Body of pancreas (tissue), 4 donors: ENCODE results near the gene FOXP1. TPM values are rescaled to one million over a fixed set of nuclear protein-coding genes. Genes with fewer than 3 reads are reported as not detected.
"Not testable (repeated sequence)": the region's sequence is repeated elsewhere in the genome, so short reads cannot be mapped to it uniquely, and the experiment has no call there.

Source experiments
- ATAC-seq: fragments of 150-250 bp; one replicate; pipeline ENCODE4 v1.9.1; 2016
- DNase-seq, 4 donors: peaks; one replicate each; pipeline ENCODE4 v3.0.0-alpha.2; 2019
- H3K27ac ChIP-seq, 4 donors: fragments of 200-600 bp; sonication (generic); 1 replicate in 3 of 4; 2 replicates in 1 of 4; pipeline versions ENCODE4 v1.5.1 to v1.6.1; 2016 to 2019; ENCODE audit warnings: mild to moderate bottlenecking in 1 of 4, mixed read lengths in 1 of 4, moderate library complexity in 1 of 4
- H3K27me3 ChIP-seq, 2 donors: fragments of 200-600 bp; sonication (generic); one replicate each; pipeline ENCODE4 v1.6.0; 2016; ENCODE audit warnings: mild to moderate bottlenecking in 1 of 2
- H3K36me3 ChIP-seq, 2 donors: fragments of 200-600 bp; sonication (generic); replicated peaks in 1 of 2; 2 replicates each; pipeline ENCODE4 v1.5.1; 2016; ENCODE audit warnings: low read depth in 2 of 2; ENCODE audit not compliant: insufficient read depth in 1 of 2
- H3K4me1 ChIP-seq: fragments of 200-600 bp; sonication (generic); one replicate; pipeline ENCODE4 v1.6.0; 2016
- H3K4me3 ChIP-seq, 2 donors: fragments of 200-600 bp; sonication (generic); 1 replicate in 1 of 2; 2 replicates in 1 of 2; pipeline ENCODE4 v1.5.1; 2016 to 2019
- H3K9me3 ChIP-seq, 3 donors: fragments of 200-600 bp; sonication (generic); 1 replicate in 2 of 3; 2 replicates in 1 of 3; pipeline ENCODE4 v1.5.1; 2016
- CTCF ChIP-seq, 7 experiments: fragments of 450-650 bp in 4 of 7; fragments of 200-600 bp in 3 of 7; sonication (generic) in 3 of 7; IDR thresholded peaks; one replicate each; pipeline ENCODE4 v1.5.1; 2016 to 2019; ENCODE audit warnings: antibody characterized with exemption in 7 of 7
- POLR2A ChIP-seq, 3 donors: fragments of 450-650 bp; IDR thresholded peaks; one replicate each; pipeline ENCODE4 v1.6.1; 2016; ENCODE audit warnings: antibody characterized with exemption in 3 of 3, mild to moderate bottlenecking in 2 of 3
- WGBS, 2 donors: methylation state at CpG; one replicate each; pipeline ENCODE4 v1.1.5; 2017; 5-methylcytosine and 5-hydroxymethylcytosine counted together
- intact Hi-C: fragments of 100-400 bp; cut with DNase I; formaldehyde crosslinking; loops from one replicate; pipeline ENCODE4 v1.15.1; 2023
- total RNA-seq, 2 donors: library from RNA; depleted of rRNA; stranded (reverse); fragments of >200 nt; gene quantifications; one replicate each; pipeline ENCODE4 v1.1.0, GENCODE V29; 2016

Gene FOXP1
- total RNA-seq, 2 donors from 2014 or later, result 85.7 to 86.1 TPM

GRCh38 chr3:70979983-70980645 is 603.4 kb downstream of the FOXP1 start:
- Histone ChIP-seq H3K27me3 (no peaks in the 10 kb centered on the region), H3K36me3 (peaks cover 0 to 16% of the 10 kb centered on the region in 2 donors), H3K4me3 (no peak overlapping the region), H3K9me3 (no peaks in the 10 kb centered on the region), H3K27ac (no peak overlapping the region), H3K4me1 (peaks cover 26% of the 10 kb centered on the region)
- intact Hi-C loops, result no loop called here
- WGBS, 2 donors, result 91 to 94% methylated on average over 7 of the region's 7 CpGs
- ATAC-seq (no peak), DNase-seq (no peak)
- TF ChIP-seq POLR2A (IDR thresholded peaks at IDR 0.05), result no peak
- no peak for TF ChIP-seq CTCF (IDR thresholded peaks at IDR 0.05)

GRCh38 chr3:70977712-70978111 is 605.8 kb downstream of the FOXP1 start:
- WGBS, 2 donors, result 94% methylated on average over 13 of the region's 13 CpGs
- ATAC-seq, result no peak
- peaks cover 0 to 16% of the 10 kb centered on the region in 2 donors for H3K36me3 ChIP-seq

GRCh38 chr3:70975981-70976380 is 607.5 kb downstream of the FOXP1 start:
- WGBS, 2 donors, result 84 to 95% methylated on average over 5 of the region's 5 CpGs
- ATAC-seq, H3K4me1 ChIP-seq, DNase-seq, H3K9me3 ChIP-seq, intact Hi-C loops, H3K27me3 ChIP-seq, H3K4me3 ChIP-seq, H3K27ac ChIP-seq: not testable (repeated sequence)
- peaks cover 0 to 16% of the 10 kb centered on the region in 2 donors for H3K36me3 ChIP-seq

More at GRCh38 chr3:70977712-70978111, 605.8 kb downstream of the FOXP1 start:
- Histone ChIP-seq H3K27me3 (no peaks in the 10 kb centered on the region), H3K4me3 (no peak overlapping the region), H3K27ac (no peak overlapping the region), H3K9me3 (no peaks in the 10 kb centered on the region), H3K4me1 (peaks cover 9% of the 10 kb centered on the region)
- DNase-seq, result no peak
- intact Hi-C loops, result no loop called here
- TF ChIP-seq CTCF (IDR thresholded peaks at IDR 0.05) (no peak), POLR2A (IDR thresholded peaks at IDR 0.05) (no peak)

GRCh38 chr3:70974747-70975146 is 608.8 kb downstream of the FOXP1 start:
- no peak for ATAC-seq
- H3K27ac ChIP-seq, result peak overlapping the region in 1 of 4 donors; percentile 37
- H3K4me1 ChIP-seq, result no peaks in the 10 kb centered on the region
- H3K4me3 ChIP-seq, result no peak overlapping the region
- H3K9me3 ChIP-seq, result no peaks in the 10 kb centered on the region
- H3K27me3 ChIP-seq, result no peaks in the 10 kb centered on the region
- no peak for DNase-seq
- intact Hi-C loops, result no loop called here
- H3K36me3 ChIP-seq, result peaks cover 0 to 20% of the 10 kb centered on the region in 2 donors
- TF ChIP-seq POLR2A (IDR thresholded peaks at IDR 0.05) (no peak), CTCF (IDR thresholded peaks at IDR 0.05) (no peak)
- 70 to 85% methylated on average over 5 of the region's 5 CpGs for WGBS, 2 donors

- no peak for ATAC-seq
- TF ChIP-seq POLR2A (IDR thresholded peaks at IDR 0.05), result no peak
- no peak overlapping the region for H3K27ac ChIP-seq
- no peaks in the 10 kb centered on the region for H3K27me3 ChIP-seq
- H3K4me3 ChIP-seq, result no peak overlapping the region
- no peak for DNase-seq
- H3K9me3 ChIP-seq, result no peaks in the 10 kb centered on the region
- WGBS, 2 donors, result 86 to 91% methylated on average over 6 of the region's 6 CpGs
- H3K36me3 ChIP-seq, result peaks cover 0 to 24% of the 10 kb centered on the region in 2 donors
- intact Hi-C loops, result no loop called here
- no peaks in the 10 kb centered on the region for H3K4me1 ChIP-seq
These were observed 610.0 kb downstream of the FOXP1 start for GRCh38 chr3:70973558-70973957.

- WGBS, 2 donors, result 94 to 95% methylated on average over 11 of the region's 11 CpGs
- TF ChIP-seq CTCF (IDR thresholded peaks at IDR 0.05) (no peak), POLR2A (IDR thresholded peaks at IDR 0.05) (no peak)
- DNase-seq, result no peak
- Histone ChIP-seq H3K9me3 (no peaks in the 10 kb centered on the region), H3K27ac (no peak overlapping the region), H3K27me3 (no peaks in the 10 kb centered on the region), H3K4me3 (no peak overlapping the region), H3K4me1 (no peaks in the 10 kb centered on the region), H3K36me3 (peaks cover 0 to 21% of the 10 kb centered on the region in 2 donors)
- intact Hi-C loops, result no loop called here
- no peak for ATAC-seq
These were observed 610.7 kb downstream of the FOXP1 start for GRCh38 chr3:70972855-70973254.
